Measurements from ENCODE around the gene TSC2. TPM values are rescaled to one million over a fixed set of nuclear protein-coding genes. Genes with fewer than 3 reads are reported as not detected.
A peak's percentile ranks its signal among the peaks of the same experiment; 100 is the strongest.

Gene TSC2
- total RNA-seq, 3 donors from 2014 or later = 41.6 to 52.4 (median 48.9) TPM

DNA sequence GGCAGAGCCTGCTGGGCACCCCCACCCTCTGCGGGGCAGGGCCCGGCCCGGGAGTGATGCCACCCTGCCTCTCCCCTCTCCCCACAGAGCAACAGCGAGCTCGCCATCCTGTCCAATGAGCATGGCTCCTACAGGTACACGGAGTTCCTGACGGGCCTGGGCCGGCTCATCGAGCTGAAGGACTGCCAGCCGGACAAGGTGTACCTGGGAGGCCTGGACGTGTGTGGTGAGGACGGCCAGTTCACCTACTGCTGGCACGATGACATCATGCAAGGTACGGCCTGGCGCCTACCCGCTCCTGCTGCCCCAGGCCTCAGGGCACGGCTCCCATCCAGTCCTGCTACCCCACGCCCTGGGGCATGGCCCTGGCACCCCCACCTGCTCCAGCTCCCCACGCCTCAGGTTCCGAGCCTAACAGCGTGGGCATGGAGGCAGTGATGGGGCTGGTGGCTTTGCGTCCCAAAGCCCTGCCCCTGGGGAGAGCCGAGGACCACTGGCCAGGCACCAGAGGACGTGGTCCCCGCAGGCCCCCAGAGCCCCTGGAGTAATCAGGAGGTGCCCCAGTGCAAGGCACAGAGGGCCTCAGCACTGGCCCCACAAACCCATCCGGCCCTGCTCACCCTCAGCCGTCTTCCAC is 38.4 kb downstream of the TSC2 start:
- peak in 1 of 2 donors; percentile 69 for DNase-seq (ENCODE audit: low spot score in 2 of 2)
- H3K27ac ChIP-seq = peak overlapping the region in 1 of 2 donors; percentile 59
- peaks cover 7 to 16% of the 10 kb centered on the region in 2 donors for H3K4me1 ChIP-seq
- no peaks in the 10 kb centered on the region for H3K27me3 ChIP-seq
- no peaks in the 10 kb centered on the region for H3K36me3 ChIP-seq
- no peak overlapping the region for H3K4me3 ChIP-seq
- H3K9me3 ChIP-seq = no peaks in the 10 kb centered on the region
- intact Hi-C loops (cut with DNase I; ENCODE audit: low total_unique reads) = no loop called here
- TF ChIP-seq POLR2AphosphoS5 (IDR thresholded peaks at IDR 0.05) = no peak
- TF ChIP-seq, protein P1, sequence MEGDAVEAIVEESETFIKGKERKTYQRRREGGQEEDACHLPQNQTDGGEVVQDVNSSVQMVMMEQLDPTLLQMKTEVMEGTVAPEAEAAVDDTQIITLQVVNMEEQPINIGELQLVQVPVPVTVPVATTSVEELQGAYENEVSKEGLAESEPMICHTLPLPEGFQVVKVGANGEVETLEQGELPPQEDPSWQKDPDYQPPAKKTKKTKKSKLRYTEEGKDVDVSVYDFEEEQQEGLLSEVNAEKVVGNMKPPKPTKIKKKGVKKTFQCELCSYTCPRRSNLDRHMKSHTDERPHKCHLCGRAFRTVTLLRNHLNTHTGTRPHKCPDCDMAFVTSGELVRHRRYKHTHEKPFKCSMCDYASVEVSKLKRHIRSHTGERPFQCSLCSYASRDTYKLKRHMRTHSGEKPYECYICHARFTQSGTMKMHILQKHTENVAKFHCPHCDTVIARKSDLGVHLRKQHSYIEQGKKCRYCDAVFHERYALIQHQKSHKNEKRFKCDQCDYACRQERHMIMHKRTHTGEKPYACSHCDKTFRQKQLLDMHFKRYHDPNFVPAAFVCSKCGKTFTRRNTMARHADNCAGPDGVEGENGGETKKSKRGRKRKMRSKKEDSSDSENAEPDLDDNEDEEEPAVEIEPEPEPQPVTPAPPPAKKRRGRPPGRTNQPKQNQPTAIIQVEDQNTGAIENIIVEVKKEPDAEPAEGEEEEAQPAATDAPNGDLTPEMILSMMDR (IDR thresholded peaks at IDR 0.05) = no peak
- no peak for TF ChIP-seq POLR2A (IDR thresholded peaks at IDR 0.05)

DNA sequence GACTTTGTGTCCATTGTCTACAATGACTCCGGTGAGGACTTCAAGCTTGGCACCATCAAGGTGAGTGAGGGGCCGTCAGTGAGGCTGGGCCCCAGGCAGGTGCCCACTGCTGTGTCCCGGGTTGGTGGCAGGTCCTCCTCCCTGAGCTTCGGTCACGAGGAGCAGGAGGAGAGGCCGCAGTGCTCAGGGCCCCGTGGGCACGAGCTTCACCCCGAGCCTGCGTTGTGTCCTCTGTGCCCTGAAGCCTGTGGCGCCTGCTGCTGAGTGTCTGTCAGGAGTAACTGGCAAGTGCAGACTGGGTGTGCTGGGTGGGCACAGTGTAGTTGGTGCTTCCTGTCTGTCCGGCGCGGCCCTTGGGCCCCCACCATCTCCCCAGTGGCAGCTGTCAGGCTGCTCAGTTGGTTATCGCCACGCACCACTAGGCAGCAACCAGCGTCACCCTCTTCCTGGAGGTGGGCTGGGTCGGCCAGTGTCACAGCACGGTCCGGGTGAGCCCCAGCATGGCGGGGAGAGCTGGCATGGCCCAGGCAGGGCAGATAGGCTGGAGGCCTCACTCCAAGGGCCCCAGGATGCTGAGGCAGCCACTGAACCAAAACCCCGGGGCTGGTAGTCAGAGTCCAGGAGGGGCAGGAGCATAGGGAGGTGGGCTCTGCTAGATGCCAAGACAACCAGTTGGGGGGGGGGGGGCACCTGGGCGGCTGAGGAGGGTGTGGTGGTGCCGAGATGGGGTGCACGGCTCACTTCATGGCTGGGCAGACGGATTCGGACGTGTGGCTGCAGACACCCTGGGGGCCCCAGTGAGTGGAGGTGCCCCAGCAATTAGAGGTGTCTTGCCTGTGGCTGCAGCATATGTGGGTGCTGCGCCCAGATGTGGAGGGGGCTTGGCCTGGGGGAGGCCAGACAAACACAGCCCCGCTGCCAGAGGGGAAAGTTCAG is 39.3 kb downstream of the TSC2 start:
- intact Hi-C loops (cut with DNase I; ENCODE audit: low total_unique reads) = no loop called here
- H3K27me3 ChIP-seq = no peaks in the 10 kb centered on the region
- DNase-seq (ENCODE audit: low spot score in 2 of 2) = no peak
- peak overlapping the region in 1 of 2 donors; percentile 59 for H3K27ac ChIP-seq
- no peak overlapping the region for H3K4me3 ChIP-seq
- TF ChIP-seq, protein P1 (IDR thresholded peaks at IDR 0.05) = no peak
- TF ChIP-seq POLR2AphosphoS5 (IDR thresholded peaks at IDR 0.05) (no peak), POLR2A (IDR thresholded peaks at IDR 0.05) (no peak)
- peaks cover under 1 to 7% of the 10 kb centered on the region in 2 donors for H3K4me1 ChIP-seq
- no peaks in the 10 kb centered on the region for H3K36me3 ChIP-seq
- no peaks in the 10 kb centered on the region for H3K9me3 ChIP-seq

DNA sequence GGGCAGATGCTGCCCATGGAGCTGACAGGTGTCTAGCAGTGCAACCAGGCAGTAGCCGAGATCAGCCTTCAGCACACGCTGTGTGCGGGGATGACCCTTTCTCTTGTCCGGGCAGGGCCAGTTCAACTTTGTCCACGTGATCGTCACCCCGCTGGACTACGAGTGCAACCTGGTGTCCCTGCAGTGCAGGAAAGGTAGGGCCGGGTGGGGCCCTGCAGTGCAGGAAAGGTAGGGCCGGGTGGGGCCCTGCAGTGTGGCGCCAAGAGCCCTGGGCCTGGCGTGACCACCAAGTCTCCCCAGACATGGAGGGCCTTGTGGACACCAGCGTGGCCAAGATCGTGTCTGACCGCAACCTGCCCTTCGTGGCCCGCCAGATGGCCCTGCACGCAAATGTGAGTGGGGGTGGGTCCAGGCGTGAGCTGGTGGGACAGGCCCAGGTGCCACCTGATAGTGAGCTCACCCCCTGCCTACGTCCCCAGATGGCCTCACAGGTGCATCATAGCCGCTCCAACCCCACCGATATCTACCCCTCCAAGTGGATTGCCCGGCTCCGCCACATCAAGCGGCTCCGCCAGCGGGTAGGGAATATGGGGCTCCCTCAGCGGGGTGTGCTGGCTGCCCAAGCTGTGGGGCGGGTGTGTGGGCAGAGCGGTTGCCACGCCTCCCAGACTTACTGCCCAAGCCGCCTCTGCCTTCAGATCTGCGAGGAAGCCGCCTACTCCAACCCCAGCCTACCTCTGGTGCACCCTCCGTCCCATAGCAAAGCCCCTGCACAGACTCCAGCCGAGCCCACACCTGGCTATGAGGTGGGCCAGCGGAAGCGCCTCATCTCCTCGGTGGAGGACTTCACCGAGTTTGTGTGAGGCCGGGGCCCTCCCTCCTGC is 40.2 kb downstream of the TSC2 start:
- intact Hi-C loops (cut with DNase I; ENCODE audit: low total_unique reads) = no loop called here
- no peaks in the 10 kb centered on the region for H3K36me3 ChIP-seq
- TF ChIP-seq POLR2A (IDR thresholded peaks at IDR 0.05) (no peak), POLR2AphosphoS5 (IDR thresholded peaks at IDR 0.05) (no peak)
- TF ChIP-seq, protein P1 (IDR thresholded peaks at IDR 0.05) = no peak

DNA sequence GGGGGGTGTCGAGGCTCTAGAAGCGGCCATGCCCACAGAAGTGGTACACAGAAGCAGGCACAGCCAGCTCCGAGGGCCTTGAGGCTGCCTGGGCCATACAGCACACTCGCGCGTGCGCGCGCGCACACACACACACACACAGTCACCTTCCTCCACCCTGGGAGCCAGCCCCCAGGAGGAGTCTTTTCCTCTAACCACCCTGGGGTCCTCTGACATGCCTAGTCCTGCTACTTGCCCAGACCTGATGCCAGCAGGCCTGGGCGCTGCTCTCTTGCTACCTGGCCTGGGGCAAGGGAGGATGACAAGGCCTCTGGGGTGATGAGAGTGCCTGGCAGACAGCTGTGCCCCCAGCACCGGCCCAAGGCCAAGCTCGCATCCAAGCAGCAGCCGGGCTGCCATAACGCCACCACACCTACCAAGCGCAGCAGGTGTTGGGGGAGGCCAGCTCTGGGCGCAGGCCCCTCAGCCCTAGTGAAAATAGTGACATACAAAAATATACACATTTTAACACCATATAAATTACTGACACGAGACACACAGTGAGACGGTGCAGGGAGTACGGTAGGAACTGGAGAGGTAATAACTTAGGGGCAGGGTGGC is 41.1 kb downstream of the TSC2 start:
- TF ChIP-seq POLR2AphosphoS5 (IDR thresholded peaks at IDR 0.05) (no peak), POLR2A (IDR thresholded peaks at IDR 0.05) (no peak)
- TF ChIP-seq, protein P1 (IDR thresholded peaks at IDR 0.05) = no peak
- no peak overlapping the region for H3K4me3 ChIP-seq

More for the DNA sequence above, 40.2 kb downstream of the TSC2 start:
- no peak for DNase-seq (ENCODE audit: low spot score in 2 of 2)
- Histone ChIP-seq H3K27me3 (no peaks in the 10 kb centered on the region), H3K4me1 (peaks cover 0 to 3% of the 10 kb centered on the region in 2 donors), H3K9me3 (no peaks in the 10 kb centered on the region), H3K27ac (no peak overlapping the region), H3K4me3 (no peak overlapping the region)

More for the DNA sequence above, 41.1 kb downstream of the TSC2 start:
- DNase-seq (ENCODE audit: low spot score in 2 of 2) = no peak
- no peaks in the 10 kb centered on the region for H3K27me3 ChIP-seq
- intact Hi-C loops (cut with DNase I; ENCODE audit: low total_unique reads) = no loop called here
- H3K36me3 ChIP-seq = no peaks in the 10 kb centered on the region
- H3K9me3 ChIP-seq = no peaks in the 10 kb centered on the region
- H3K4me1 ChIP-seq = no peaks in the 10 kb centered on the region
- H3K27ac ChIP-seq = no peak overlapping the region

All from breast epithelium (tissue), 4 donors.